Glutamatergic neuron (in vitro differentiated cells): Measurements from ENCODE around the gene HSF4. TPM values are rescaled to one million over a fixed set of nuclear protein-coding genes. Genes with fewer than 3 reads are reported as not detected.

Experiments
- DNase-seq: peaks from one replicate; pipeline ENCODE4 v3.0.0; 2022
- H3K27ac Mint-ChIP-seq: one replicate; pipeline ENCODE4 v1.8.0; 2020; ENCODE audit warnings: mild to moderate bottlenecking, mixed read lengths, inconsistent platforms; ENCODE audit not compliant: unreplicated experiment
- H3K27me3 Mint-ChIP-seq: one replicate; pipeline ENCODE4 v1.8.0; 2020; ENCODE audit warnings: mild to moderate bottlenecking, moderate library complexity, mixed read lengths, inconsistent platforms; ENCODE audit not compliant: unreplicated experiment
- H3K36me3 Mint-ChIP-seq: one replicate; pipeline ENCODE4 v1.8.0; 2020; ENCODE audit warnings: mild to moderate bottlenecking, mixed read lengths, inconsistent platforms; ENCODE audit not compliant: unreplicated experiment
- H3K4me1 Mint-ChIP-seq: one replicate; pipeline ENCODE4 v1.8.0; 2020; ENCODE audit warnings: mild to moderate bottlenecking, low read depth, mixed read lengths, inconsistent platforms; ENCODE audit not compliant: unreplicated experiment
- H3K4me3 Mint-ChIP-seq: one replicate; pipeline ENCODE4 v1.8.0; 2020; ENCODE audit warnings: mild to moderate bottlenecking, mixed read lengths, inconsistent platforms; ENCODE audit not compliant: unreplicated experiment
- H3K9me3 Mint-ChIP-seq: one replicate; pipeline ENCODE4 v1.8.0; 2020; ENCODE audit warnings: mild to moderate bottlenecking, moderate library complexity, mixed read lengths, inconsistent platforms; ENCODE audit not compliant: unreplicated experiment
- CTCF ChIP-seq: fragments of 200-600 bp; sonication (generic); IDR thresholded peaks from one replicate; pipeline ENCODE4 v1.5.0; 2021; ENCODE audit not compliant: partially characterized antibody, unreplicated experiment
- total RNA-seq: library from RNA; stranded (reverse); fragmentation: NEBNext Ultra II Directional; extraction: Animal tissue kit (Norgen Biotek cat#: 25700); gene quantifications from one replicate; pipeline ENCODE4 v1.2.1, GENCODE V29; 2021; ENCODE audit not compliant: unreplicated experiment

Gene HSF4
- total RNA-seq, 1 donor from 2014 or later: 7.2 TPM

- Mint-ChIP-seq H3K27ac (no peak overlapping the region), H3K9me3 (peaks cover 4% of the 10 kb centered on the region), H3K27me3 (peaks cover 42% of the 10 kb centered on the region), H3K4me1 (peaks cover 5% of the 10 kb centered on the region), H3K36me3 (peaks cover 4% of the 10 kb centered on the region), H3K4me3 (peak overlapping the region; percentile 82)
- peak; percentile 98 for TF ChIP-seq CTCF
- peak; percentile 92 for DNase-seq
These were observed 9.0 kb upstream of the HSF4 start for GRCh38 chr16:67155295-67156142.

- no peak overlapping the region for H3K27ac Mint-ChIP-seq
- TF ChIP-seq CTCF: no peak
- peaks cover 4% of the 10 kb centered on the region for H3K9me3 Mint-ChIP-seq
- H3K4me3 Mint-ChIP-seq: peak overlapping the region; percentile 42
- DNase-seq: no peak
- peaks cover 43% of the 10 kb centered on the region for H3K27me3 Mint-ChIP-seq
- peaks cover 3% of the 10 kb centered on the region for H3K4me1 Mint-ChIP-seq
- H3K36me3 Mint-ChIP-seq: peaks cover 4% of the 10 kb centered on the region
These were observed 8.3 kb upstream of the HSF4 start for GRCh38 chr16:67156143-67156844.

GRCh38 chr16:67157106-67157748 lies 7.3 kb upstream of the HSF4 start:
- H3K9me3 Mint-ChIP-seq: peaks cover 4% of the 10 kb centered on the region
- no peak for TF ChIP-seq CTCF
- H3K4me1 Mint-ChIP-seq: peaks cover 3% of the 10 kb centered on the region
- no peak for DNase-seq
- no peak overlapping the region for H3K27ac Mint-ChIP-seq
- no peak overlapping the region for H3K4me3 Mint-ChIP-seq
- peaks cover 43% of the 10 kb centered on the region for H3K27me3 Mint-ChIP-seq
- H3K36me3 Mint-ChIP-seq: peaks cover 4% of the 10 kb centered on the region

GRCh38 chr16:67157892-67158635 lies 6.5 kb upstream of the HSF4 start:
- Mint-ChIP-seq H3K9me3 (peaks cover 5% of the 10 kb centered on the region), H3K27me3 (peaks cover 38% of the 10 kb centered on the region), H3K36me3 (no peaks in the 10 kb centered on the region), H3K4me3 (peak overlapping the region; percentile 79), H3K4me1 (peaks cover 3% of the 10 kb centered on the region), H3K27ac (no peak overlapping the region)
- no peak for DNase-seq
- TF ChIP-seq CTCF: no peak
